HCT116 (cell line): ENCODE results near the gene EIF3J. TPM values are rescaled to one million over a fixed set of nuclear protein-coding genes. Genes with fewer than 3 reads are reported as not detected.
"Not testable (repeated sequence)": the region's sequence is repeated elsewhere in the genome, so short reads cannot be mapped to it uniquely, and the experiment has no call there.

Experiments used
- ATAC-seq: fragments of 200-7000 bp; cut with Tn5 transposase; 2 replicates; pipeline ENCODE4 v1.9.1; 2020; ENCODE audit warnings: mild to moderate bottlenecking, moderate library complexity
- BruUV-seq: library from RNA; stranded (reverse); fragments of 400-500 nt; replicated peaks from 2 replicates; lab custom pipeline; 2021; lab: Mats Ljungman, UMichigan
- CTCF ChIA-PET: fragments of 300-600 bp; sonication (Branson Sonifier 250); formaldehyde crosslinking; loops from one replicate; lab custom pipeline; 2021; ENCODE audit warnings: antibody characterized with exemption; lab: Charles Lee
- POLR2A ChIA-PET: fragments of 300-600, 350-600 bp; sonication (Branson Sonifier 250); formaldehyde crosslinking; loops from one replicate; lab custom pipeline; 2021; ENCODE audit warnings: antibody characterized with exemption; lab: Charles Lee
- RAD21 ChIA-PET, 2 experiments: fragments of 300-600 bp; sonication (Branson Sonifier 250); formaldehyde crosslinking; loops; one replicate each; lab custom pipeline; 2023; ENCODE audit warnings: low total read pairs in 2 of 2; ENCODE audit not compliant: uncharacterized antibody in 2 of 2, unreplicated experiment in 2 of 2, low non-redundant PET in 1 of 2; lab: Charles Lee
- DNase-seq: peaks from one replicate; pipeline ENCODE4 v3.0.0-alpha.2; 2010; ENCODE audit warnings: low read depth, low spot score
- H2AFZ ChIP-seq: fragments of 200-600 bp; shearing (Covaris generic), sonication (generic); 2 replicates; pipeline ENCODE4 v1.6.1; 2017; ENCODE audit warnings: low read depth, mixed run types, mixed read lengths, antibody characterized with exemption, low read length; ENCODE audit not compliant: poor library complexity, severe bottlenecking
- H3K27ac ChIP-seq: 2 replicates; pipeline ENCODE4 v1.5.1; 2012; ENCODE audit warnings: low read depth, low read length
- H3K27me3 ChIP-seq: fragments of 200-600 bp; sonication (generic); 2 replicates; pipeline ENCODE4 v1.6.1; 2016; ENCODE audit warnings: mixed run types, low read length, mixed read lengths; ENCODE audit not compliant: insufficient read depth
- H3K36me3 ChIP-seq, 2 experiments: fragments of 200-500 bp in 1 of 2; fragments of 200-600 bp in 1 of 2; sonication (Bioruptor generic) in 1 of 2; sonication (generic) in 1 of 2; 2 replicates each; pipeline versions ENCODE4 v1.5.1 to v1.6.1; 2014 to 2016; ENCODE audit warnings: low read length in 2 of 2, inconsistent platforms in 1 of 2, mixed read lengths in 1 of 2, mixed run types in 1 of 2; ENCODE audit not compliant: insufficient read depth in 2 of 2, control insufficient read depth in 1 of 2
- H3K4me1 ChIP-seq, 2 experiments: fragments of 200-600 bp in 1 of 2; sonication (generic) in 1 of 2; 2 replicates each; pipeline versions ENCODE4 v1.5.1 to v1.6.1; 2012 to 2017; ENCODE audit warnings: low read length in 2 of 2, inconsistent platforms in 1 of 2, mild to moderate bottlenecking in 1 of 2, mixed read lengths in 1 of 2, mixed run types in 1 of 2, moderate library complexity in 1 of 2; ENCODE audit not compliant: insufficient read depth in 2 of 2, control insufficient read depth in 1 of 2
- H3K4me2 ChIP-seq: fragments of 200-600 bp; sonication (generic); 2 replicates; pipeline ENCODE4 v1.6.1; 2017; ENCODE audit warnings: mixed run types, low read length, mixed read lengths
- H3K4me3 ChIP-seq, 2 experiments: fragments of 200-600 bp in 1 of 2; sonication (generic) in 1 of 2; replicated peaks in 1 of 2; 2 replicates each; pipeline ENCODE4 v1.5.1; 2011 to 2016; ENCODE audit warnings: low read length in 2 of 2, control low read depth in 1 of 2, low read depth in 1 of 2, mild to moderate bottlenecking in 1 of 2, mixed read lengths in 1 of 2, mixed run types in 1 of 2
- H3K79me2 ChIP-seq: fragments of 200-600 bp; sonication (generic); 2 replicates; pipeline ENCODE4 v1.6.1; 2017; ENCODE audit warnings: mild to moderate bottlenecking, mixed run types, low read length, moderate library complexity, mixed read lengths; ENCODE audit not compliant: insufficient read depth
- H3K9ac ChIP-seq: fragments of 200-600 bp; sonication (generic); 2 replicates; pipeline ENCODE4 v1.6.1; 2016; ENCODE audit warnings: low read length, mixed read lengths
- H3K9me2 ChIP-seq: fragments of 200-600 bp; sonication (generic), shearing (Covaris generic); 2 replicates; pipeline ENCODE4 v1.6.1; 2017; ENCODE audit warnings: mixed run types, mild to moderate bottlenecking, moderate library complexity; ENCODE audit not compliant: insufficient read depth
- H3K9me3 ChIP-seq, 2 experiments: fragments of 200-500 bp in 1 of 2; fragments of 200-600 bp in 1 of 2; sonication (Bioruptor generic) in 1 of 2; sonication (generic) in 1 of 2; 2 replicates each; pipeline ENCODE4 v1.6.1; 2014 to 2017; ENCODE audit warnings: low read length in 2 of 2, mixed read lengths in 2 of 2, inconsistent platforms in 1 of 2, low read depth in 1 of 2, mild to moderate bottlenecking in 1 of 2, mixed run types in 1 of 2, moderate library complexity in 1 of 2; ENCODE audit not compliant: control insufficient read depth in 1 of 2, insufficient read depth in 1 of 2
- H4K20me1 ChIP-seq: fragments of 200-600 bp; sonication (generic), shearing (Covaris generic); 2 replicates; pipeline ENCODE4 v1.6.1; 2017; ENCODE audit warnings: mixed run types, mild to moderate bottlenecking, moderate library complexity; ENCODE audit not compliant: insufficient read depth
- EZH2 ChIP-seq: fragments of 200-600 bp; sonication (generic); IDR thresholded peaks from 2 replicates; pipeline ENCODE4 v1.6.1; 2017; ENCODE audit warnings: antibody characterized with exemption, mixed run types
- EZH2phosphoT487 ChIP-seq: fragments of 200-600 bp; IDR thresholded peaks from 2 replicates; pipeline ENCODE4 v1.6.1; 2018; ENCODE audit warnings: antibody characterized with exemption, borderline replicate concordance
- POLR2AphosphoS5 ChIP-seq: IDR thresholded peaks from 2 replicates; pipeline ENCODE4 v1.6.1; 2011; ENCODE audit warnings: mild to moderate bottlenecking, low read depth, low read length, moderate library complexity
- YY1 ChIP-seq: IDR thresholded peaks from 2 replicates; pipeline ENCODE4 v1.6.1; 2011; ENCODE audit warnings: low read length, low read depth, moderate library complexity, mild to moderate bottlenecking; ENCODE audit not compliant: insufficient replicate concordance; ENCODE audit errors: extremely low read depth
- intact Hi-C: fragments of 100-400 bp; cut with micrococcal nuclease; formaldehyde crosslinking; loops from 2 replicates; pipeline ENCODE4 v1.10.0; 2022
- total RNA-seq: library from RNA; stranded (reverse); gene quantifications from one replicate; pipeline ENCODE4 v1.2.1, GENCODE V29; 2021; ENCODE audit not compliant: unreplicated experiment

Gene EIF3J
- total RNA-seq, 1 experiment from 2014 or later: 68.6 TPM

GRCh38 chr15:44529864-44530604 is 6.9 kb upstream of the EIF3J start:
- ChIA-PET CTCF (no interaction called here), RAD21 (no interaction called here), POLR2A (no interaction called here)
- peak; percentile 33; the same call in 1 of the 2 replicates for TF ChIP-seq POLR2AphosphoS5
- no peak for TF ChIP-seq YY1
- ATAC-seq (0 out of 2 replicates have a peak, but pooled peaks have one; percentile 15), DNase-seq (no peak)
- H3K27ac ChIP-seq: no peak overlapping the region
- no peak overlapping the region for H3K4me3 ChIP-seq
- BruUV-seq: TSS peak; percentile 41
- H3K9me3 ChIP-seq: no peaks in the 10 kb centered on the region
- intact Hi-C loops: no loop called here
- no peak overlapping the region for H2AFZ ChIP-seq
- H4K20me1 ChIP-seq: no peaks in the 10 kb centered on the region
- no peaks in the 10 kb centered on the region for H3K4me1 ChIP-seq
- H3K9ac ChIP-seq: no peak overlapping the region
- H3K79me2 ChIP-seq: no peaks in the 10 kb centered on the region
- H3K4me2 ChIP-seq: no peak overlapping the region
- peaks cover 0 to 5% of the 10 kb centered on the region in 2 experiments; a peak in 1 of 4 replicates for H3K36me3 ChIP-seq
- no peaks in the 10 kb centered on the region for H3K27me3 ChIP-seq
- no peaks in the 10 kb centered on the region for H3K9me2 ChIP-seq

- Histone ChIP-seq H3K4me1 (peaks cover 1 to 4% of the 10 kb centered on the region in 2 experiments; a peak in 3 of 4 replicates), H4K20me1 (no peaks in the 10 kb centered on the region), H3K9me2 (no peaks in the 10 kb centered on the region), H2AFZ (no peak overlapping the region), H3K4me2 (no peak overlapping the region), H3K9ac (no peak overlapping the region), H3K36me3 (peaks cover 0 to 5% of the 10 kb centered on the region in 2 experiments; a peak in 1 of 4 replicates), H3K79me2 (peaks cover 4% of the 10 kb centered on the region), H3K9me3 (no peaks in the 10 kb centered on the region), H3K27me3 (no peaks in the 10 kb centered on the region), H3K4me3 (no peak overlapping the region), H3K27ac (no peak overlapping the region)
- intact Hi-C loops: no loop called here
- 0 out of 2 replicates have a peak, but pooled peaks have one; percentile 16 for ATAC-seq
- ChIA-PET CTCF (no interaction called here), RAD21 (no interaction called here), POLR2A (no interaction called here)
- BruUV-seq: no TSS peak
- DNase-seq: no peak
- no peak for TF ChIP-seq POLR2AphosphoS5
- no peak for TF ChIP-seq EZH2phosphoT487
- TF ChIP-seq EZH2: no peak
- TF ChIP-seq, all 23 proteins: peak for 0
Measured at GRCh38 chr15:44530653-44531052, 6.3 kb upstream of the EIF3J start.

- POLR2A ChIA-PET, H3K9me3 ChIP-seq, RAD21 ChIA-PET, H2AFZ ChIP-seq, intact Hi-C loops, DNase-seq, ATAC-seq, H4K20me1 ChIP-seq, H3K4me3 ChIP-seq, H3K9ac ChIP-seq, BruUV-seq, H3K4me2 ChIP-seq, H3K27ac ChIP-seq, H3K36me3 ChIP-seq, H3K9me2 ChIP-seq, H3K27me3 ChIP-seq: not testable (repeated sequence)
- Histone ChIP-seq H3K79me2 (peaks cover 14% of the 10 kb centered on the region), H3K4me1 (peaks cover 5 to 10% of the 10 kb centered on the region in 2 experiments; a peak in 3 of 4 replicates)
- CTCF ChIA-PET: interaction anchor here (0.8 to 1.0 kb wide), 2 partner anchors 11 to 31 kb away, joined by 3 read pairs; no protein-coding TSS in a partner anchor
Measured at GRCh38 chr15:44532275-44532674, 4.7 kb upstream of the EIF3J start.
